ENCODE data around the gene FCER2.

FCER2 gene

GRCh38 chr19:7733376-7733775 is 31.4 kb upstream of the FCER2 start:
- DNase-seq (ENCODE audit: low spot score): no peak

DNA sequence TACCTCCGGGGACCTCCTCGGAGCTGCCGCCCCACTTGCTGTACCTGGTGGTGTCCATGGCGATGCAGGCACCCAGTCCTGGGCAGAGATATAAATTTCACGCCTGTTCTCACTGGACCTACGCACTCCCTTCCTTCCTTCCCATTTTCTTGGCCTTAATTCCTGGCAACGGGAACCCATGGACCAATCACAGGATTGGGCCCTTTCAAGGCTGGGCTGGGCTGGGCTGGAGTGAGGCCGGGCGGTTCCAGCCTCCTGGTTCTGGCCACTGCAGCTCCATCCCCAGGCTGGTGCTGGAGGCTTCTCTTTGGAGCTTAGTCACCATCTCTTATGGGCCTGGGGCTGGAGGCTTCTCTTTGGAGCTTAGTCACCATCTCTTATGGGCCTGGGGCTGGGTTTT is 30.1 kb upstream of the FCER2 start, which contains the start of gene CLEC4G:
Gene CLEC4G, minus strand, starts transcription at position 66 of the 400 bp plus-strand sequence. Its CDS starts 8 bp downstream, at position 58.
- DNase-seq (ENCODE audit: low spot score): no peak

DNA sequence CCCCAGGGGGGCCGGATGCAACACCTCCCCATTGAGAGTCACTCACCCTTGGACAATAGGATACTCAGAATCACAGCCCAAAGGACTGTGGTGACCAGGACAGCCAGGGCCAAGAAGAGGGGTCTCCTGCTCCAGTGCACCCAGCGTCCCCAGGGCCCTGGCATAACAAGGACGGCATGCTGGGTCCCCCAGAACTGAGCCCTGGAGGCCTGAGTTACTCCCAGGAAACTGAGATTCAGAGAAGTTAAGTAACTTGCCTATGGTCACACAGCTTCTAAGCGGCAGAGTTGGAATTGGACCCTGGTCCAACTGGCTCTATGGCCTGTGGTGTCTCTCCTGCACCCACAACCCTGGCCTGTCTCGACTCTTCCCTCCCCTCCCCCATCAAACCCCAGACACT is 29.7 kb upstream of the FCER2 start:
- DNase-seq (ENCODE audit: low spot score): no peak

- DNase-seq (ENCODE audit: low spot score): no peak
These were observed 29.3 kb upstream of the FCER2 start for GRCh38 chr19:7731218-7731595.

DNA sequence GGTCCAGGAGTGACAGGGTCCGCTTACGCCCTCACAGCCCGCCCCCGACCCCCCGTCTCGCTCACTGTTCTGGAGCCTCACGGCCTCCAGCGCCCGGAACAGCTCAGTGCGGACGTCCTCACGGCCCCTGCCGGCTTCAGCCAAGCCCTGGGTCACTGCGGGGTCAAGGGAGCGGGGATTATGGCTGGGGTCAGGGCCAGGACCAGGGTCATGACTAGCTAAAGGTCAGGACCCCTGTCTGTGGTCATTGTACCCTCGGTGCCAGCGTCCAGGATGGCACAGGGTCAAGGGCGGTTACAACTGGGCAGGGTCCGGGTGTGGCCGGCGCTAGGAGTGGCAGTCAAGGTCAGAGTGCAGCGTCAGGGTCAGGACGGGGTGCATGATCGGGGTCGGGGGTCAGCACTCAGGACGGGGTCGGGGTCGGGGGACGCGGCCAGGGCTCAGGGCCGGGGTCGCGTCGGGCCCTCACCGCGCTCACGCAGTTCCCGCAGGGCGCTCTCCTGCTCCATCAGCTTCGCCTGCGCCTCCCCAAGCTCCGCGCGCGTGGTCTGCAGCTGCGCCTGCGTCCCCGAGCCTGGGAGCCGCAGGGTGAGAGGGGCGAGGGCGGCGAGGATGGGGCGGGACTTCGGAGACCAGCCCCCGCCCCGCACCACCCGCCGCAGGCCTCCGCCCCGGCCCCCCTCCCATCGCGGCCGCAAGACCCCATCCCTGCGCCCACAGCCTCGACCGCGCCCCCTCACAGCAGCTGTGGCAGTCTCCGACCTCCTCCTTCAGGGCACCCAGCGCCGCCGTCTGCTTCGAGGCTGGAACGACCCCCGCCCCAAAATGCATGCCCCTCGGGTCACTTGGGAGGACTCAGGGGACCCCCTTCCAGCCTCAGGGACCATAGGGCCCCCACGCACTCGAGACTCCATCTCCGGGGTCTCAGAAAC is 28.6 kb upstream of the FCER2 start:
- no peak for DNase-seq (ENCODE audit: low spot score)

- DNase-seq (ENCODE audit: low spot score): no peak
These were observed 27.9 kb upstream of the FCER2 start for GRCh38 chr19:7729831-7730285.

- no peak for DNase-seq (ENCODE audit: low spot score)
These were observed 27.3 kb upstream of the FCER2 start for GRCh38 chr19:7729211-7729610.

GRCh38 chr19:7725791-7726190 is 23.9 kb upstream of the FCER2 start:
- no peak for DNase-seq (ENCODE audit: low spot score)

DNA sequence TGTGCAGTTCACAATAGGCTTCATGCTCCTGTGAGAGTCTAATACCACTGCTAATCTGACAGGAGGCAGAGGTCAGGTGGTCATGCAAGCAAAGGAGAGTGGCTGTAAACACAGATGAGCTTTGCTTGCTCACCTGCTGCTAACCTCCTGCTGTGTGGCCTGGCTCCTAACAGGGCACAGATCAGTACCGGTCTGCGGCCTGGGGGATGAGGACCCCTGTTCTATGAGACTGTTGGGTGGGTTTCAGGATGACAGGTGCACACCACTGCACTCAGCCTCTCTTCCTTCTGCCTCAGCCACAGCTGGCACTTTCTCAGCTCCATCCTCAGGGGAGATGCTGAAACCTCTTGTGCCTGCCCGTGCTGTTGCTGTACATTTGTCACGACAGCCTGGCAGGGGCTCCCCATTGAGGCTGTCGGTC is 20.3 kb upstream of the FCER2 start:
- DNase-seq (ENCODE audit: low spot score): no peak

GRCh38 chr19:7720351-7720750 is 18.4 kb upstream of the FCER2 start:
- no peak for DNase-seq (ENCODE audit: low spot score)

DNA sequence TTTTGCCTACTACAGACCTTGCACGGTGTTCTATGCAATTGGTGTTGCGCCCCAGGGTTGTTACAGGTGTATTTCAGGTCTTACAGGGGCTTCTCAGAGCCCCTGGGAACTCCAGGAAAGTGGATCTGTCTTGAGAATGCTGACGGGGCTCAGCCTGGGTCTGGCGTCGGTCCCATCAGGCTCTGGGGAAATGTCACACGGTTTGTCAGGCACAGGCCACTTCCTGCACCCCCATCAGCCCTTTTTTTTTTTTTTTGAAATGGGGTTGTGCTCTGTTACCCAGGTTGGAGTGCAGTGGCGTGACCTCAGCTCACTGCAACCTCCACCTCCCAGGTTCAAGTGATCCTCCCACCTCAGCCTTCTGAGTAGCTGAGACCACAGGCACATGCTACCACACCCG is 16.7 kb upstream of the FCER2 start:
- no peak for DNase-seq (ENCODE audit: low spot score)

- no peak for DNase-seq (ENCODE audit: low spot score)
These were observed 14.8 kb upstream of the FCER2 start for GRCh38 chr19:7716762-7717161.

- DNase-seq (ENCODE audit: low spot score): no peak
These were observed 13.7 kb upstream of the FCER2 start for GRCh38 chr19:7715671-7716070.

DNA sequence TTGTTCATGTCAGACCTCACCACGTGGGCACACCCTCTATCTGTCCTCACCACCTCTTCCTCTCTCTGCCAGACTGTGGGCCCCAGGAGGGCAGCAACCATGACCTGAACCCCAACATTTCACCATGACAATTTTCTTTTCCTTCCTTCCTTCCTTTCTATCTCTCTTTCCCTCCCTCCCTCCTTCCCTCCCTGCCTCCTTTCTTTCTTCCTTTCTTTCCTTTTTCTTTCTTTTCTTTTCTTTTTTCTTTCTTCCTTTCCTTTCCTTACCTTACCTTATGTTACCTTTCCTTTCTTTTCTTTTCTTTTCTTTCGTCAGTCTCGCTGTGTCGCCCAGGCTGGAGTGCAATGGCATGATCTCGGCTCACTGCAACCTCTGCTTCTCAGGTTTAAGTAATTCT is 8.7 kb upstream of the FCER2 start:
- DNase-seq (ENCODE audit: low spot score): no peak

GRCh38 chr19:7709932-7710460 is 8.1 kb upstream of the FCER2 start:
- DNase-seq (ENCODE audit: low spot score): no peak

DNA sequence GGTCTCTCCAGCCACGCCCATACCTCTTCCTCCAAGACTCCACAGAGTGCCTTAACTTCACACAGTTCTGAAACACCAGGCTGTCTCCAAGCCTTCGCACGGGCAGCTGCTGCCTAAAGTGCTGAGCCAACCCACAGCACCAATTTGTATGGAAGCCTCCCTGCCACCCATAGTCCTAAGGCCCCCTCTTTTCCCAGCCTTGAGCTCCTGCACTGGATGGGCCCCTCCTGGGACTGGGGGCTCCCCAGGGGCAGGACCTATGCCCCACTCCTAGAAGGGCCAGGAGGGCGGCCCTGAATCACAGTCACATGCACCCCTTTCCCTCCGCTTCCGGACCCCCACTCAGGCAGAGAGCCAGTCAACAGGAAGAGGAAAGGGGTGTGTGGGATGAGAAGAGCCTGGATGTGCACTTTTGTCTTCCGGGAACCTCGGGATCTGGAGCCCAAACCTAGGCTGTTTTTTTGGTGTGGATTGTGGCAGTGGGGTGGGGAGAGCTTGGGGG is 5.1 kb upstream of the FCER2 start:
- DNase-seq (ENCODE audit: low spot score): no peak

DNA sequence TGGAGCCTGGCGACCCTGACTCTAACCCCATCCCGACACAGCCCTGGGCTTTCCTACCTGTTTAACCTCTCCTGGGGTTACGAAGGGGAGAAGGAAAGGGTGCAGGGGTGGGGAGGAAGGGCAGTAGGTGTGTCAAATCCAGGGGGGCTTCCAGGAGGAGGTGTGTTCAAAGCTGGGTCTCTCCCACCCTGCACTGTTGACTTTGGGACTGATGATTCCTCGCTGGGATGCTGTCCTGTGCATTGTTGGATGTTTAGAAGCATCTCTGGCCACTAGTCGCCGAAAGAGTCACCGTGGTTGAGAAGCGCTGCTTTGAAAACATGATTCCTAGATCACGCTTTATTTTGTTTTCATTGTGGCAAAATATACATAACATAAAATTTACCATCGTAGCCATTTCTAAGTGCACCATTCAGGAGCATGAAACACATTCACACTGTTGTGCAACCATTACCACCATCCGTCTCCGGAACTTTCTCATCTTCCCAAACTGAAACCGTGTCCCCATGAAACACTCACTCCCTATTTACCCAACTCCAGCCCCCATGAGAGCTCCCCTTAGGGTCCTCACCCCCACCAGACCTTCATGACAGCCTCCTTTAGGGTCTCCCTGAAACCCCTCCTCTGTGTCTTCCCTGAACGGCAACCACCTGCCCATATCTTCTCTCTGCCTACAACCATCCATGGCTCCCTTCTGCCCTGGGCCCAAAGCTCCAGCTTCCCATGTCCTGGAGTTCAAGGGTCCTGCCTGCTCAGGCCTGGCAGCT is 4.4 kb upstream of the FCER2 start:
- no peak for DNase-seq (ENCODE audit: low spot score)

GRCh38 chr19:7705387-7706187 is 3.7 kb upstream of the FCER2 start:
- DNase-seq (ENCODE audit: low spot score): no peak

- no peak for DNase-seq (ENCODE audit: low spot score)
These were observed 2.5 kb upstream of the FCER2 start for GRCh38 chr19:7704280-7705060.

- no peak for DNase-seq (ENCODE audit: low spot score)
These were observed 1.4 kb upstream of the FCER2 start for GRCh38 chr19:7703332-7703731.
